HG02759 (cell line): ENCODE measurements around the gene SEMA4C.
"Not testable (repeated sequence)": the region's sequence is repeated elsewhere in the genome, so short reads cannot be mapped to it uniquely, and the experiment has no call there.

Experiments used
- ATAC-seq: cut with Tn5 transposase; IDR thresholded peaks from one replicate; pipeline ENCODE4 v1.9.1; 2021; ENCODE audit warnings: mild to moderate bottlenecking, moderate library complexity; ENCODE audit not compliant: unreplicated experiment

Gene SEMA4C

GRCh38 chr2:96867756-96868554 lies 1.9 kb downstream of the SEMA4C start:
- ATAC-seq: peak; percentile 16

DNA sequence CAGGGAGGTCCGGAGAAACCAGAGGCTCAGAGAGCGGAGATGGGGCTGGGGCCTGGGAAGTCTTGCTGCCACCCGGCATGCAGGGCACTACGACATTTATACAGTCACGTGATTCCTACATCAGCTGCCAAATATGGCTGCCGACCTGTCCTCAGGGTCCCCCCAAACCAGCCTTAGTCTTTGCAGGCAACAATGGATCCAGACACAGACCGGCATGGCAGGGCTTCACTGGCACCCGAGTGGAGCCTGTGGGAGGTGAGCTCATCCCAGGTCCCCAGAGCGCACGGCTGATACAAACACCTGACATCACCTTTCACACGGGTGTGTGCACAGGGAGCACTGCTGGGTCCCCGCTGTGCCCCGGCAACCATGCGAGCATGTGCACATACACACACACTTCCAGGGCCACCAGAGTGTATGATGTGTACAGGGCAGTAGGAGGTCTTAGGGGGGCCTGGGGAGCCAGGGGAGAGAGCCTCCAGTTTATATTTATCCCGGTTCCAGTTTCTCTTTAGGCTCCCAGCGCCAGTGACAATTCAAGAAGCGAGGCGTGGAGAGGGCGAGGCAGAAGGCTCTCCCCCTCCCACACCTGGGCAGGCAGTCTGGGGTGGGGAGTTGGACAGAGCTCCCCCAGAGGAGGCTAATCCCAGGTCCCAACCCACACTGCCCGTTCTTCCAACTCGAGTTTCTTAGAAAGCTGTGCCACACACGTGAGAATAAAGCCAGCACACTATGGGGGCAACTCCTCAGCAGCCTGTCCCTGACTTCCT lies 2.7 kb downstream of the SEMA4C start:
- no peak for ATAC-seq

GRCh38 chr2:96866586-96866985 lies 3.3 kb downstream of the SEMA4C start:
- ATAC-seq: no peak

GRCh38 chr2:96866149-96866548 lies 3.7 kb downstream of the SEMA4C start:
- ATAC-seq: no peak

GRCh38 chr2:96865654-96866053 lies 4.2 kb downstream of the SEMA4C start:
- no peak for ATAC-seq

DNA sequence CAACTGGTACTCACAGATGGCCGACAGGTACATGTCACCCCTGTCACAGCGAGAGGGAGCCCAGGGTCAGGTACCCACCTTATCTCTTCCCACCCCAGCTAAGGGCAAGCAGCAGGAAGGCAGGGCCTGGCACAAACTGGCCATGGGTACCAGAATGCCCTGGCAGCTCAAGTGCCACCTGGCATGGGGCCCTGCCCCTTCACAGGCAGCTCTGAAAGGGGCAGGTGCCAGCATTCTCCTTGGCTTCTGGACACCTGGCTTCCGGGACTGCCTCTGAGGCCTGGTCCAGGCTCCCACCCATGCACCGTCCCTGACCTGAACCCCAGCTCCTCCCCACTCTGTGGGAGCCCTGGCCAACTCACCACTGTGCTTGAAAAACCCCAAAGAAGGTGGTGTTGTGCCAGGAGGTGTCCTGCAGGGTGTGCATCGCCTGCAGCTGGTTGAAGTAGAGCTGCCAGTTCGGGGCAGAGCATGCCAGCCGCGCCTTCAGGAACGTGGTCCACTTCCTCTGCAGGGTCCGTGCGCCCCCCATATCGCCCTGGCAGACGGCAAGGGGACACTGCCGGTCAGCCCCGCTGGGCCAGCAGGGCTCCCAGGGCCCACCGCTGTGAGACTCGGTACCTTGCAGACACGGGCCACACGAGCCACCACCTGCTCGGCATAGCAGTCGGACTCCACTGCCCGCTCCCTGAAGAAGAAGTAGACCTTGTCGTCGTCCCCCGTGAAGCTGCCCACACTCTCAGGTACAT lies 5.4 kb downstream of the SEMA4C start:
- no peak for ATAC-seq

GRCh38 chr2:96863575-96864342 lies 6.1 kb downstream of the SEMA4C start:
- no peak for ATAC-seq

DNA sequence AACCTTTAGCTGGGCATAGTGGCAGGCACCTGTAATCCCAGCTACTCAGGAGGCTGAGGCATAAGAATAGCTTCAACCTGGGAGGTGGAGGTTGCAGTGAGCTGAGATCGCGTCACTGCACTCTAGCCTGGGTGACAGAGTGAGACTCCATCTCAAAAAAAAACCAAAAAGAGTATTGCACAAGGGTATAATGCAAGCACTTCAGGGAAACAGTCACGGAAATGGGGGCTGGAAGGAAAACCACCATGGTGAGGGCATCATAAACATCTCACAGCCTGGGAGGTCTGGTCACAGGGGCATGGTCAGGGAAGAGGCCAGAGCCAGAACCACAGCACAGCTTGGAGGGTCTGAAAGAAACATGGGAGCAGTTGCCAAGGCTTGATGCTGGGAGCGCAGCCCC lies 6.8 kb downstream of the SEMA4C start:
- ATAC-seq: not testable (repeated sequence)

DNA sequence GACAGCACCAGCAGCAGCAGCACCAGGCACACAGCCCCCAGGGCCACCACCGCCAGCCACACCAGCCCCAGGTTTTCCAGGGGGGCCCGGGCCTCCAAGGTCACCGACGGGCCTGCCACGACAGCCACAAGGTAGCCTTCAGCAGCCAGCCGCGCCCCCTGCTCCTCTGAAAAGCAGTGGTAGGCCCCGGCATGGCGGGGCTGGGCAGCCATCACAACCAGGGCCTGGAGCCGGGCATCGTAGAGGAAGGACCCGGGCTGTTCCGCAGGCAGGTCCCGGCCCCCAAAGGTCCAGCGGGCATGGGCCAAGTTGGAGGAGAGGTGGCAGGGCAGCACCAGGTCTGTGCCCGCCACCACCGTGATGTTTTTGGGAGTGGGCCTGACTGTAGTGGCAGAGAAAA lies 8.8 kb downstream of the SEMA4C start:
- no peak for ATAC-seq

GRCh38 chr2:96860065-96861029 lies 9.5 kb downstream of the SEMA4C start:
- no peak for ATAC-seq

DNA sequence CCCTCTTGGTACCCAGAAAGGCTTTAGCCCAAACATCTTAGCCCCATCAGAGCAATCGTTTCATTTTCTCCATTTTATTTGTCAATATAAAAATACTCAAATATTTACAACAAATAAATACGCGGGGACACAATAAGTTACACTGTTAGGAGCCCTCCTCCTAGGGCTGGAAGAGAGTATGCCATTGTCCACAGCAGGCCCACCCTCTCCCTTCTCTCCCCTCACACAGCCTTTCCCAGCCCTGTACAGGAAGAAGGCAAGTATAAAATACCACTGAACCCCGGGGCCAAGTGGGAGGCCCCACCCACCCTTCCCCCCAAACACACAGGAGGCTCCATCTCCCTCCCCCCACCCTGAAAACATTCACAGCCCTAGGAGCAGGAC lies 10.2 kb downstream of the SEMA4C start:
- ATAC-seq: no peak

DNA sequence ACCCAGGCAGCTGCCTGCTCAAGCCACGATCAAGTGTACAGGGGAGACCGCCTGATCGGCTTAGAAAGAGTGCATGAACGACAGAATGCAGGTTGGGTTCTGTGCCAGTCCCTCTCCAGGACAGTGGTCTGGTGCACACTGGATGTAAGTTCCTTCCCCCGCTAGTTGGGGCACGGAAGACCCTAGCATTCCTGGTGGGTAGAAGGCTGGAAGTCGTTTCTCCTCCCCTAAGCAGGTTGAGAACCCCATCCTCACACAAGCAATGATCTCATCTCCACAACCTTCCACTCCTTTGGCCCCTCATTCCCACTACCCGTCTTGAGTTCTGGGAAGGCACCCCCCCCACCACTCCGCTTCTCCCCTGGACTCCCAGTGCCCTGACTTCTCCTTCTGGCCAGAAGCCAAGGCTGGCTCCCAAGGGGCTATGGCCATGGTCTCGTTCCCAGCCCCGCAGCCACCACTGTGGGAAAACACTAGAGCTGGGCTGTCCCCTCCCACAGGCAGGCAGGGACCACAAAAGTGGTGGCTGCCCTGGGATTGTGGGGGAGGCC lies 10.7 kb downstream of the SEMA4C start:
- no peak for ATAC-seq

DNA sequence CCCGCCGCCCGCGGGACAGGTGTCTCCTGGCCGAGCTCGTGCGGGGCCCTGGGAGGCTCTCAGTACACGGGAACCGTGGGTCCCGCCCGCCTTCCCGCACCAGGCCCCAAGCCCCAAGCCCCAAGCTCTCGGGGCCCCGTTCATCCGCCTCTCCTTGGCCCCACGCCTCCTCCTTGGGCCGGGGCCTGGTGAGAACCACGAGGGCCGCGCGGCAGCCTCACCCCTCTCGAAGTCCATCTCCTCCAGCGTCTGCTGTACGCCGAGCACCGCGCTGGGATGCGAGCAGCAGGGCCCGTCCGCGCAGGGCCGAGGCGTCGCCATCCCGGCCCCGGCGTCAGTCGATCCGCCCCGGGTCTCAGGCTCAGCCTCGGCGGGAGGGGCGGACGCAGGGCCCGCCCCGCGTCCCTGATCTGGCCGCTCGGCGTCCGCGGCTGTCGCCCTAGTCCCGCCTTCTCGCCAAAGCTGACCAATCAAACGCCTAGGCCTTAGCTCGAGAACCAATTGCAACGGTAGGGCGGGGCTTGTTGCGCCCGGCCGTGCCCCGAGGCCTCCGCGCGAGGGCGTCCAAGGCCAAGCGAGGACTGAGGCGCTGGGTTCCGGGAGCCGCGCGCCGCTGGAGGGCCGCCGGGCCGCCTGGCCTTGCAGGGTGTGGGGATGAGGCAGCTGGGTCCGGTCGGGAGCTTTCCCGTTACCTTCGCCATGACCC lies 12.1 kb downstream of the SEMA4C start, which contains the start of gene ANKRD39:
ANKRD39 (minus strand) TSS at position 350 of the 706 bp plus-strand sequence; CDS start at position 321, 29 bp downstream.
- ATAC-seq: peak; percentile 92

- no peak for ATAC-seq
Observed at GRCh38 chr2:96856776-96857666, 12.9 kb downstream of the SEMA4C start.

GRCh38 chr2:96853321-96853720 lies 16.6 kb downstream of the SEMA4C start:
- no peak for ATAC-seq

- no peak for ATAC-seq
Observed at GRCh38 chr2:96852667-96853066, 17.2 kb downstream of the SEMA4C start.

DNA sequence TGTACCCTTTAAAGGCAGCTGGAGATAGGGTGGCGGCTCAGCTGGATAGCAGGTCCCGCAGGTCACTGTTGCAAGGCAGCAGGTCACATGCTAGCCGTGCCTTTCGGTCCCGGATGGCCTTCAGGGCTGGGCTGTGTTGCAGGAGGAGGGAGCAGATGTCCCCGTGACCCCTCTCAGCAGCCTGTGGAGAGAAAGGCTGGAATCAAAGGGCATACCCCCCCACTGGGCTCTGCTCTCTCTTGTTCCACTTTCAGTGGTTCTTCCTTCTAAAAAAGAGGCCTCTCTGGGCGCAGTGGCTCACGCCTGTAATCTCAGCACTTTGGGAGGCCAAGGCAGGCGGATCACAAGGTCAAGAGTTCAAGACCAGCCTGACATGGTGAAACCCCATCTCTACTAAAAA lies 21.6 kb downstream of the SEMA4C start:
- ATAC-seq: no peak

- ATAC-seq: no peak
Observed at GRCh38 chr2:96847586-96847985, 22.3 kb downstream of the SEMA4C start.
